ENCODE data around the gene HLA-F. TPM values are rescaled to one million over a fixed set of nuclear protein-coding genes. Genes with fewer than 3 reads are reported as not detected.

HLA-F gene
- total RNA-seq, 2 experiments from 2014 or later = 282 to 310 TPM

DNA sequence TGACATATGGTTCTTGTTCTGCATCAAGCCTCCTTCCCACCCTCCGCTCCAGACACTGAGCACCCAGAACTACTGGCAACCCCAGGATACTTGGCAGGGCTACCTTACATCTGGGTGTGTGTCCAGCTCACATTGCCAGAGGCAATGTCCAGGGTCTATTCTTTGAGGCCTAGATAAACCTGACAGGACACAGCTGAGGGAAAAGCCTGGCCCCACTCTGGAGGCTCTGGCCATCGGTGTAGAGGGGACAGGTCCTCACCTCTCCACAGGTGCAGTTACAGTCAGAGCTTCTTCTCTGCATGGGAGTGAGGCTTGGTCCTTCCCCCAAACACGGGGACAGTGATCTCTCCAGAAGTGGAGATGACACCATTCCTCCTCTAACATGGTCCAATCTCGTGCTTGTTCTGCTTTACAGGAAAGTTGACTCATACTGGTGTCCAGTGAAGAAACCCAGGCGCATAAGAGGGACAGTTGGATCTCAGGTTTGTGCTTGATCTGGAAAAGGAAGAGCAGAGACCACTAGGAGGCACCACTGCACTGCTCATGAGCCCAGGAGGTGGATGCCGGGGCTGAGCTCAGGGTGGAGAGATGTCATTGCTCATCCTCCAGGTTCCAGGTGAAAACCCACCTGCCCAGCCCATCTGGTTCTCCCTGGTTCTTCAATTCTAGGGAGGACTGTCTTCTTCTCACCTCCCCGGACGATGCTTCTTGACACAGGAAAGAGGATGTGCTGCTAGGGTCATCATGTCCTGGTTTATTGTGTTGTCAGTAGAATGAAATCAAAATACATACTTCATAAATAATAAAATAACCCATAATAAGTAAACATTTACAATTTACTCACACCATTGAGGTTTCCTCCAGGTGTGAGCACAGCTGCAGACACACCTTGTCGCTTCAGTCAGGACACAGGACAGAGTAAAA lies 14.7 kb downstream of the HLA-F start:
- Mint-ChIP-seq H3K4me3 (no peak overlapping the region), H3K27ac (no peak overlapping the region), H3K36me3 (ENCODE audit: low read depth) (no peaks in the 10 kb centered on the region), H3K9me3 (no peaks in the 10 kb centered on the region), H3K27me3 (ENCODE audit: low read depth) (no peaks in the 10 kb centered on the region), H3K4me1 (ENCODE audit: low read depth) (peaks cover 11% of the 10 kb centered on the region)
- DNase-seq = peak; percentile 85
- intact Hi-C loops (cut with micrococcal nuclease) = loop anchor here (1.0 kb wide), 3 partner anchors 15 to 97 kb away; no protein-coding TSS in a partner anchor
- CTCF ChIA-PET = interaction anchor here (0.6 to 6.7 kb wide), 26 partner anchors 10 to 324 kb away, joined by 3 to 51 read pairs (median 4); no protein-coding TSS in a partner anchor

GRCh38 chr6:29739136-29739881 lies 16.1 kb downstream of the HLA-F start:
- CTCF ChIA-PET = interaction anchor here (0.6 to 6.7 kb wide), 11 partner anchors 10 to 227 kb away, joined by 3 to 51 read pairs (median 4); no protein-coding TSS in a partner anchor
- Mint-ChIP-seq H3K4me3 (no peak overlapping the region), H3K27ac (no peak overlapping the region), H3K4me1 (ENCODE audit: low read depth) (peaks cover 6% of the 10 kb centered on the region), H3K36me3 (ENCODE audit: low read depth) (no peaks in the 10 kb centered on the region), H3K27me3 (ENCODE audit: low read depth) (no peaks in the 10 kb centered on the region), H3K9me3 (no peaks in the 10 kb centered on the region)
- no peak for DNase-seq
- intact Hi-C loops (cut with micrococcal nuclease) = no loop called here

DNA sequence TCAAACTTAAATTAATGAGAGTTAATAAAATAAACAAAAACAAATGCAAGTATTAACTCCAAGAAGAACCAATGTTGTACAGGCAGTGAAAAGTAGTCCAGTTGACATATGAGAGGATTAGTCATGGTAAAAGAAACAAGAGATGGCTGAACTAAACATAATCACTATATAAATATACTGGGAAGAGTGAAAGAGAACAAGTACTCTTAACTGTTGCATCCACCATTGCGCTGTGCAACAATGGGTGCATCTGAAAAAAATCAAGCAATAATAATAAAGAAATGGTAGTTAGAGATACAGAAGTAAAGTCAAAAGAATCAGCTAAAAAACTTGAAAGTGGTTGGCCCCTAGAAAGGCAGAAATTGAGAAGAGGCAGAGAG lies 16.6 kb downstream of the HLA-F start:
- H3K27me3 Mint-ChIP-seq (ENCODE audit: low read depth) = no peaks in the 10 kb centered on the region
- no peaks in the 10 kb centered on the region for H3K36me3 Mint-ChIP-seq (ENCODE audit: low read depth)
- no peak overlapping the region for H3K27ac Mint-ChIP-seq
- peaks cover under 1% of the 10 kb centered on the region for H3K4me1 Mint-ChIP-seq (ENCODE audit: low read depth)
- H3K9me3 Mint-ChIP-seq = no peaks in the 10 kb centered on the region
- CTCF ChIA-PET = interaction anchor here (0.7 to 1.5 kb wide), 2 partner anchors 95 to 105 kb away, joined by 3 read pairs; no protein-coding TSS in a partner anchor
- DNase-seq = no peak
- intact Hi-C loops (cut with micrococcal nuclease) = no loop called here
- H3K4me3 Mint-ChIP-seq = no peak overlapping the region

GRCh38 chr6:29741592-29741991 lies 18.4 kb downstream of the HLA-F start:
- H3K4me1 Mint-ChIP-seq (ENCODE audit: low read depth) = no peaks in the 10 kb centered on the region
- intact Hi-C loops (cut with micrococcal nuclease) = no loop called here
- no peaks in the 10 kb centered on the region for H3K27me3 Mint-ChIP-seq (ENCODE audit: low read depth)
- H3K27ac Mint-ChIP-seq = no peak overlapping the region
- no peak overlapping the region for H3K4me3 Mint-ChIP-seq
- no peak for DNase-seq
- H3K9me3 Mint-ChIP-seq = no peaks in the 10 kb centered on the region
- CTCF ChIA-PET = interaction anchor here (1.7 kb wide), 1 partner anchor 11 kb away, joined by 5 read pairs; no protein-coding TSS in a partner anchor
- H3K36me3 Mint-ChIP-seq (ENCODE audit: low read depth) = peaks cover 3% of the 10 kb centered on the region

GRCh38 chr6:29742127-29742526 lies 18.9 kb downstream of the HLA-F start:
- Mint-ChIP-seq H3K4me1 (ENCODE audit: low read depth) (no peaks in the 10 kb centered on the region), H3K9me3 (no peaks in the 10 kb centered on the region), H3K27me3 (ENCODE audit: low read depth) (no peaks in the 10 kb centered on the region), H3K36me3 (ENCODE audit: low read depth) (peaks cover 3% of the 10 kb centered on the region), H3K4me3 (no peak overlapping the region), H3K27ac (no peak overlapping the region)
- DNase-seq = no peak
- intact Hi-C loops (cut with micrococcal nuclease) = no loop called here
- CTCF ChIA-PET = interaction anchor here (1.7 kb wide), 1 partner anchor 10 kb away, joined by 5 read pairs; no protein-coding TSS in a partner anchor

GRCh38 chr6:29743025-29743424 lies 19.8 kb downstream of the HLA-F start:
- Mint-ChIP-seq H3K27ac (no peak overlapping the region), H3K9me3 (no peaks in the 10 kb centered on the region), H3K4me3 (no peak overlapping the region), H3K36me3 (ENCODE audit: low read depth) (peaks cover 3% of the 10 kb centered on the region), H3K4me1 (ENCODE audit: low read depth) (peaks cover 3% of the 10 kb centered on the region), H3K27me3 (ENCODE audit: low read depth) (no peaks in the 10 kb centered on the region)
- intact Hi-C loops (cut with micrococcal nuclease) = no loop called here
- CTCF ChIA-PET = interaction anchor here (1.7 kb wide), 1 partner anchor 9 kb away, joined by 5 read pairs; no protein-coding TSS in a partner anchor
- DNase-seq = no peak

DNA sequence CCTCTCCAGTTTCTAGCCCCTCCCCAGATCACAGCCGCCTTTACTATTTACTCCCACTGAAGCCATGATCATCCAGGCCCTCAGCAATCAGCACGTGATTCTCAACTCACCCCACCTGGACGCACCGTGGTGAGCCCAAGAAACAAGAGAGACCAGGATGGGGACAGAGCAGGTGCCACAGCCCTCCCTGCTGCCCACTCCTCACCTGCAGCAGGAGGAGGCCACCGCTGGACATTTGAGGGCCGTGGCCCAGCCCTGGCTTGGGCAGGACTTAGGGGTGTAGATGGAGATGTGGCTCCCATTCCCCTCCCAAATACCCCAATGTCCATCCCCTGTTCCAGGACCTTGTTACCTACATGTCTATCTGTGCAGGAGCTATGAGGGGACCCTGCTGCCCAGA lies 20.3 kb downstream of the HLA-F start:
- peaks cover 3% of the 10 kb centered on the region for H3K36me3 Mint-ChIP-seq (ENCODE audit: low read depth)
- peaks cover 7% of the 10 kb centered on the region for H3K4me1 Mint-ChIP-seq (ENCODE audit: low read depth)
- intact Hi-C loops (cut with micrococcal nuclease) = no loop called here
- CTCF ChIA-PET = no interaction called here
- H3K9me3 Mint-ChIP-seq = no peaks in the 10 kb centered on the region
- no peaks in the 10 kb centered on the region for H3K27me3 Mint-ChIP-seq (ENCODE audit: low read depth)
- no peak for DNase-seq
- no peak overlapping the region for H3K4me3 Mint-ChIP-seq
- H3K27ac Mint-ChIP-seq = no peak overlapping the region

- Mint-ChIP-seq H3K4me3 (no peak overlapping the region), H3K9me3 (no peaks in the 10 kb centered on the region), H3K36me3 (ENCODE audit: low read depth) (peaks cover 3% of the 10 kb centered on the region), H3K27ac (no peak overlapping the region), H3K4me1 (ENCODE audit: low read depth) (peaks cover 10% of the 10 kb centered on the region), H3K27me3 (ENCODE audit: low read depth) (no peaks in the 10 kb centered on the region)
- intact Hi-C loops (cut with micrococcal nuclease) = no loop called here
- CTCF ChIA-PET = no interaction called here
- no peak for DNase-seq
These were observed 20.9 kb downstream of the HLA-F start for GRCh38 chr6:29744131-29744530.

GRCh38 chr6:29744621-29745020 lies 21.4 kb downstream of the HLA-F start:
- H3K27me3 Mint-ChIP-seq (ENCODE audit: low read depth) = no peaks in the 10 kb centered on the region
- CTCF ChIA-PET = no interaction called here
- intact Hi-C loops (cut with micrococcal nuclease) = no loop called here
- no peak for DNase-seq
- peaks cover 3% of the 10 kb centered on the region for H3K36me3 Mint-ChIP-seq (ENCODE audit: low read depth)
- H3K27ac Mint-ChIP-seq = no peak overlapping the region
- no peak overlapping the region for H3K4me3 Mint-ChIP-seq
- peaks cover 14% of the 10 kb centered on the region for H3K4me1 Mint-ChIP-seq (ENCODE audit: low read depth)
- H3K9me3 Mint-ChIP-seq = no peaks in the 10 kb centered on the region

DNA sequence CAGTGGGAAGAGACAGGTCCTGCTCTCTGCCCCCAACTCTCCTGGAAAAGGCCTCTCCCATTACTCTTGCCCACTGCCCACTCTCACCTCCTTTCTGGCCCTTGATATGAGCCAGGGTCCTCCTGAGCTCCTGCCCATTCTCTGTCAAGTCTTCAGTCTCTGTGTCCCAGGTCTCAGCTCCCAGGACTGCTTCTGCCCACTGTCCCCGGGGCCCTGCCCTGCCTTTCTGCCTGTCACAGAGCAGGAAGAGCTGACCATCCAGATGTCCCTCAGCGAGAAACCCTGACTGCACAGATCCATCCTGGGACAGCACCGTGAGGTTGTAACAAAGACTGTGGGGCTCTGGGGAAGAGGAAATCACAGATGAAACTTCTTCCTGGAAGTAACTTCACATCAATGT lies 22.2 kb downstream of the HLA-F start:
- intact Hi-C loops (cut with micrococcal nuclease) = no loop called here
- Mint-ChIP-seq H3K9me3 (no peaks in the 10 kb centered on the region), H3K4me3 (no peak overlapping the region), H3K4me1 (ENCODE audit: low read depth) (peaks cover 17% of the 10 kb centered on the region), H3K27ac (no peak overlapping the region), H3K36me3 (ENCODE audit: low read depth) (peaks cover 3% of the 10 kb centered on the region), H3K27me3 (ENCODE audit: low read depth) (no peaks in the 10 kb centered on the region)
- CTCF ChIA-PET = no interaction called here
- DNase-seq = no peak

GRCh38 chr6:29745855-29746449 lies 22.7 kb downstream of the HLA-F start:
- intact Hi-C loops (cut with micrococcal nuclease) = no loop called here
- DNase-seq = no peak
- peaks cover 17% of the 10 kb centered on the region for H3K4me1 Mint-ChIP-seq (ENCODE audit: low read depth)
- CTCF ChIA-PET = no interaction called here
- no peaks in the 10 kb centered on the region for H3K9me3 Mint-ChIP-seq
- H3K27ac Mint-ChIP-seq = no peak overlapping the region
- peaks cover 3% of the 10 kb centered on the region for H3K36me3 Mint-ChIP-seq (ENCODE audit: low read depth)
- no peak overlapping the region for H3K4me3 Mint-ChIP-seq
- H3K27me3 Mint-ChIP-seq (ENCODE audit: low read depth) = no peaks in the 10 kb centered on the region

All from activated naive CD4-positive, alpha-beta T cell treated with anti-CD3 and anti-CD28 coated beads for 36 hours (primary cell).